H1 (cell line): ENCODE results near the gene SMURF2. TPM values are rescaled to one million over a fixed set of nuclear protein-coding genes. Genes with fewer than 3 reads are reported as not detected.
A peak's percentile ranks its signal among the peaks of the same experiment; 100 is the strongest.

Source experiments
- CTCF ChIA-PET: fragments of 300-600 bp; sonication (Branson Sonifier 250); formaldehyde crosslinking; loops from one replicate; lab custom pipeline; 2021; ENCODE audit not compliant: partially characterized antibody; lab: Charles Lee
- POLR2A ChIA-PET: fragments of 300-600 bp; sonication (Branson Sonifier 250); formaldehyde crosslinking; loops from one replicate; lab custom pipeline; 2021; ENCODE audit warnings: inconsistent platforms; ENCODE audit not compliant: partially characterized antibody; lab: Charles Lee
- DNase-seq, 2 experiments: peaks; one replicate each; pipeline versions ENCODE4 v3.0.0 to v3.0.0-alpha.2; 2010 to 2022; ENCODE audit warnings: low spot score in 2 of 2, low read depth in 1 of 2, mixed read lengths in 1 of 2
- FAIRE-seq: peaks from 2 replicates; lab custom pipeline; 2011; peaks lifted over from hg19 to GRCh38; lab: Jason Lieb, UNC
- H2AFZ ChIP-seq: 2 replicates; pipeline ENCODE4 v1.8.1; 2012; ENCODE audit warnings: low read length, inconsistent platforms
- H2AK5ac ChIP-seq: 2 replicates; pipeline ENCODE4 v1.6.1; 2013; ENCODE audit warnings: low read depth, low read length
- H2BK120ac ChIP-seq: replicated peaks from 2 replicates; pipeline ENCODE3; 2013; ENCODE audit warnings: low read depth, low read length, inconsistent platforms
- H2BK12ac ChIP-seq: 2 replicates; pipeline ENCODE4 v1.6.1; 2013; ENCODE audit warnings: low read depth, low read length
- H2BK15ac ChIP-seq: 2 replicates; pipeline ENCODE4 v1.6.1; 2013; ENCODE audit warnings: low read length
- H2BK20ac ChIP-seq: 2 replicates; pipeline ENCODE4 v1.6.1; 2013; ENCODE audit warnings: low read length
- H2BK5ac ChIP-seq: 2 replicates; pipeline ENCODE4 v1.6.1; 2013; ENCODE audit warnings: low read depth, low read length
- H3K14ac ChIP-seq: 2 replicates; pipeline ENCODE4 v1.6.1; 2013; ENCODE audit warnings: inconsistent platforms; ENCODE audit not compliant: insufficient read length
- H3K18ac ChIP-seq: 2 replicates; pipeline ENCODE4 v1.6.1; 2013; ENCODE audit warnings: low read length; ENCODE audit errors: extremely low read depth
- H3K23ac ChIP-seq: 2 replicates; pipeline ENCODE4 v1.6.1; 2013; ENCODE audit warnings: inconsistent platforms; ENCODE audit not compliant: insufficient read length
- H3K23me2 ChIP-seq: 2 replicates; pipeline ENCODE4 v1.6.1; 2013; ENCODE audit warnings: low read depth, low read length
- H3K27ac ChIP-seq: 2 replicates; pipeline ENCODE4 v1.6.1; 2011; ENCODE audit warnings: low read depth, low read length, inconsistent platforms
- H3K27me3 ChIP-seq, 4 experiments: replicated peaks in 1 of 4; 1 replicate in 1 of 4; 2 replicates in 3 of 4; pipeline versions ENCODE4 v1.6.1 to v1.8.1; 2011 to 2013; ENCODE audit warnings: low read length in 3 of 4, mild to moderate bottlenecking in 3 of 4, inconsistent platforms in 2 of 4, mixed read lengths in 2 of 4, moderate library complexity in 1 of 4; ENCODE audit not compliant: control insufficient read depth in 3 of 4, insufficient read depth in 3 of 4; ENCODE audit errors: extremely low read depth in 1 of 4
- H3K36me3 ChIP-seq, 4 experiments: 2 replicates each; pipeline versions ENCODE4 v1.6.1 to v1.8.1; 2011 to 2013; ENCODE audit warnings: mild to moderate bottlenecking in 4 of 4, low read length in 3 of 4, moderate library complexity in 2 of 4, control low read depth in 1 of 4, inconsistent platforms in 1 of 4; ENCODE audit not compliant: insufficient read depth in 4 of 4, control insufficient read depth in 2 of 4
- H3K4ac ChIP-seq: replicated peaks from 2 replicates; pipeline ENCODE3; 2013; ENCODE audit warnings: low read length, low read depth, mixed read lengths, inconsistent platforms; ENCODE audit not compliant: insufficient read length
- H3K4me1 ChIP-seq, 4 experiments: replicated peaks in 1 of 4; 1 replicate in 1 of 4; 2 replicates in 3 of 4; pipeline versions ENCODE4 v1.6.1 to v1.8.1; 2011 to 2013; ENCODE audit warnings: low read length in 3 of 4, inconsistent platforms in 2 of 4, mixed read lengths in 1 of 4; ENCODE audit not compliant: insufficient read depth in 4 of 4, control insufficient read depth in 3 of 4
- H3K4me2 ChIP-seq, 2 experiments: 2 replicates each; pipeline versions ENCODE4 v1.6.1 to v1.8.1; 2011 to 2013; ENCODE audit warnings: low read depth in 2 of 2, low read length in 2 of 2, control low read depth in 1 of 2, inconsistent platforms in 1 of 2, mild to moderate bottlenecking in 1 of 2; ENCODE audit not compliant: insufficient read depth in 1 of 2
- H3K4me3 ChIP-seq, 4 experiments: fragments of 200-600, 300-600 bp in 1 of 4; sonication (generic), shearing (Covaris generic), sonication (Bioruptor Twin) in 1 of 4; 2 replicates each; pipeline versions ENCODE4 v1.5.1 to v1.8.1; 2011 to 2016; ENCODE audit warnings: low read length in 4 of 4, low read depth in 3 of 4, control low read depth in 2 of 4, inconsistent platforms in 2 of 4, mild to moderate bottlenecking in 2 of 4, mixed read lengths in 1 of 4, moderate library complexity in 1 of 4; ENCODE audit not compliant: insufficient read depth in 2 of 4; ENCODE audit errors: extremely low read depth in 1 of 4
- H3K56ac ChIP-seq: replicated peaks from 2 replicates; pipeline ENCODE3; 2013; ENCODE audit warnings: low read depth, mild to moderate bottlenecking, mixed read lengths, low read length, inconsistent platforms; ENCODE audit not compliant: insufficient read length
- H3K79me1 ChIP-seq: 2 replicates; pipeline ENCODE4 v1.6.1; 2013; ENCODE audit warnings: low read depth, low read length, control low read depth
- H3K79me2 ChIP-seq, 2 experiments: 2 replicates each; pipeline versions ENCODE4 v1.6.1 to v1.8.1; 2012 to 2013; ENCODE audit warnings: low read length in 2 of 2, mild to moderate bottlenecking in 2 of 2, inconsistent platforms in 1 of 2; ENCODE audit not compliant: insufficient read depth in 2 of 2, control insufficient read depth in 1 of 2
- H3K9ac ChIP-seq, 4 experiments: replicated peaks in 1 of 4; 1 replicate in 1 of 4; 2 replicates in 3 of 4; pipeline versions ENCODE4 v1.6.1 to v1.8.1; 2011 to 2013; ENCODE audit warnings: low read depth in 3 of 4, low read length in 3 of 4, control low read depth in 2 of 4, mild to moderate bottlenecking in 2 of 4, moderate library complexity in 2 of 4, inconsistent platforms in 1 of 4; ENCODE audit errors: extremely low read depth in 1 of 4
- H3K9me3 ChIP-seq, 2 experiments: 2 replicates each; pipeline versions ENCODE4 v1.6.1 to v1.8.1; 2012 to 2013; ENCODE audit warnings: mild to moderate bottlenecking in 2 of 2, moderate library complexity in 2 of 2, control low read depth in 1 of 2, inconsistent platforms in 1 of 2, low read depth in 1 of 2, low read length in 1 of 2, mixed read lengths in 1 of 2; ENCODE audit not compliant: insufficient read depth in 2 of 2
- H4K20me1 ChIP-seq, 2 experiments: replicated peaks in 1 of 2; 2 replicates each; pipeline versions ENCODE3 to v1.8.1; 2011 to 2013; ENCODE audit warnings: inconsistent platforms in 2 of 2, low read length in 2 of 2, mild to moderate bottlenecking in 1 of 2; ENCODE audit not compliant: insufficient read depth in 2 of 2, control insufficient read depth in 1 of 2
- H4K5ac ChIP-seq: 2 replicates; pipeline ENCODE4 v1.6.1; 2013; ENCODE audit warnings: low read length, low read depth, mixed read lengths, inconsistent platforms; ENCODE audit not compliant: insufficient read length
- H4K8ac ChIP-seq: 2 replicates; pipeline ENCODE4 v1.8.0; 2013; ENCODE audit warnings: mild to moderate bottlenecking, moderate library complexity, low read length, inconsistent platforms; ENCODE audit not compliant: insufficient read depth; ENCODE audit errors: extremely low read depth
- H4K91ac ChIP-seq: replicated peaks from 2 replicates; pipeline ENCODE3; 2013; ENCODE audit warnings: low read length, mixed read lengths, inconsistent platforms; ENCODE audit not compliant: insufficient read length
- FOSL1 ChIP-seq: IDR thresholded peaks from 2 replicates; pipeline ENCODE4 v1.6.1; 2011; ENCODE audit warnings: mild to moderate bottlenecking, low read depth, low read length, moderate library complexity; ENCODE audit not compliant: insufficient read depth
- POLR2AphosphoS5 ChIP-seq: IDR thresholded peaks from 2 replicates; pipeline ENCODE4 v1.6.1; 2011; ENCODE audit warnings: low read depth, low read length
- WGBS, 2 experiments: shearing (Covaris generic) in 1 of 2; methylation state at CpG; one replicate each; pipeline versions ENCODE4 v1.1.6 to v1.1.7; 2013 to 2015; ENCODE audit warnings: low lambda C conversion rate in 2 of 2, mixed read lengths in 2 of 2, inconsistent platforms in 1 of 2, low coverage in 1 of 2, missing lambda C conversion rate in 1 of 2; ENCODE audit not compliant: insufficient replicate concordance in 2 of 2, insufficient coverage in 1 of 2, insufficient read length in 1 of 2; ENCODE audit errors: extremely low coverage in 1 of 2, missing lambda C conversion rate in 1 of 2; 5-methylcytosine and 5-hydroxymethylcytosine counted together
- polyA plus RNA-seq, 7 experiments: library from polyadenylated mRNA; depleted of rRNA in 3 of 7; stranded (reverse) in 5 of 7; unstranded in 2 of 7; fragments of >200 nt in 5 of 7; fragments of 200-250 nt in 2 of 7; gene quantifications; 1 replicate in 5 of 7; 2 replicates in 1 of 7; 4 replicates in 1 of 7; pipeline versions ENCODE4 v1.2.1 to v1.2.3, GENCODE V29; 2011 to 2013; ENCODE audit warnings: missing spikeins in 2 of 7, mixed read lengths in 2 of 7
- total RNA-seq: library from RNA; stranded (reverse); fragmentation: NEBNext Ultra II Directional; extraction: Animal tissue kit (Norgen Biotek cat#: 25700); gene quantifications from 2 replicates; pipeline ENCODE4 v1.2.1, GENCODE V29; 2021

SMURF2 gene
- total and polyA plus RNA-seq, 2 of the 8 experiments (the other 6 are each of a cell fraction or from before 2014, with no cell fraction given) = 7.2 to 29.2 TPM

DNA sequence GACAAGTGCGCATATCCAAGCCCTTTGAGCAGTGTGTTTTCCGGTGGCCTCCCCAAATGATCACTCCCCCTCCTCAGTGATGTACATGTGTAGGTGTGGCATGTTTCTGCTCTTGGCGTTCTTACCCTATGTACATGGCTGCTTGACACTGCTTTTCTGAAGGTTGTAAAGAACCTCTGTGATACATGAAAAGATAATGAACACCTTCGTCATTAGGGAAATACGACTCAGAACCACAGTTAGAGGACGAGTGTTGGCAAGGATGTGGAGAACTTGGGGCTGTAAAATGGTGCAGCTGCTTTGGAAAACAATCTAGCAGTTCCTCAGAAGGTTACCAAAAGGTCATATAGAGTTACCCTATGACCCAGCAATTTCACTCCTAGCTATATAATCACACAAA, 126.8 kb downstream of the SMURF2 start:
- Histone ChIP-seq H2BK20ac (no peak overlapping the region), H2BK12ac (no peak overlapping the region), H2BK120ac (no peak overlapping the region)
- TF ChIP-seq POLR2AphosphoS5 (0 out of 2 replicates have a peak, but pooled peaks have one; percentile 29), FOSL1 (no peak)
- TF ChIP-seq, all 59 proteins: peak for 1
- Histone ChIP-seq H3K36me3 (peaks cover 36 to 87% (median 61%) of the 10 kb centered on the region in 4 experiments), H2AFZ (no peak overlapping the region), H4K20me1 (no peaks in the 10 kb centered on the region), H3K56ac (no peak overlapping the region), H4K8ac (no peak overlapping the region), H3K4me1 (no peaks in the 10 kb centered on the region), H3K23me2 (no peaks in the 10 kb centered on the region), H2BK5ac (no peak overlapping the region), H3K9me3 (no peaks in the 10 kb centered on the region), H2AK5ac (no peak overlapping the region), H4K5ac (no peak overlapping the region), H4K91ac (no peak overlapping the region), H2BK15ac (no peak overlapping the region), H3K27me3 (no peaks in the 10 kb centered on the region), H3K79me1 (no peaks in the 10 kb centered on the region), H3K4me2 (no peak overlapping the region), H3K4me3 (no peak overlapping the region), H3K23ac (no peak overlapping the region), H3K4ac (no peak overlapping the region), H3K9ac (no peak overlapping the region), H3K27ac (no peak overlapping the region), H3K14ac (no peak overlapping the region), H3K79me2 (no peaks in the 10 kb centered on the region), H3K18ac (no peak overlapping the region)
- POLR2A ChIA-PET = interaction anchor here (1.0 to 5.0 kb wide), 4 partner anchors 9 to 29 kb away, joined by 3 to 28 read pairs (median 4); partner anchors contain the start of genes CEP95 and DDX5
- 91% methylated on average over 6 of the region's 6 CpGs; no CpG with 5 or more reads in 1 of the 2 experiments for WGBS, 2 experiments
- DNase-seq (no peak), FAIRE-seq (no peak)
- CTCF ChIA-PET = interaction anchor here (0.5 to 1.4 kb wide), 3 partner anchors 15 to 122 kb away, joined by 3 to 5 read pairs (median 3); no protein-coding TSS in a partner anchor
